Sigmoid colon (tissue), 4 donors: ENCODE measurements around the gene CSF3.

ENCODE experiments used
- CTCF ChIP-seq, 4 experiments: fragments of 450-650 bp in 3 of 4; fragments of 200-600 bp in 1 of 4; IDR thresholded peaks; one replicate each; pipeline ENCODE4 v1.5.1; 2016 to 2019; ENCODE audit warnings: antibody characterized with exemption in 4 of 4, mild to moderate bottlenecking in 3 of 4, moderate library complexity in 2 of 4
- EP300 ChIP-seq, 4 donors: sonication (generic); formaldehyde crosslinking; IDR thresholded peaks; one replicate each; pipeline ENCODE4 v1.6.1; 2017; ENCODE audit warnings: antibody characterized with exemption in 4 of 4
- POLR2AphosphoS5 ChIP-seq, 4 donors: sonication (generic); formaldehyde crosslinking; IDR thresholded peaks; one replicate each; pipeline ENCODE4 v1.6.1; 2017; ENCODE audit warnings: antibody characterized with exemption in 4 of 4

GRCh38 chr17:40000161-40000560, 15.1 kb upstream of the CSF3 start:
- TF ChIP-seq CTCF (IDR thresholded peaks at IDR 0.05) = no peak
- TF ChIP-seq POLR2AphosphoS5 (IDR thresholded peaks at IDR 0.05) = no peak
- no peak for TF ChIP-seq EP300 (IDR thresholded peaks at IDR 0.05)
